Fibroblast of upper back skin (primary cell): ENCODE data around the gene TSHZ2.

Experiments
- DNase-seq: peaks from one replicate; pipeline ENCODE4 v3.0.0-alpha.2; 2013

TSHZ2 gene

GRCh38 chr20:53174454-53174853, 202.3 kb downstream of the TSHZ2 start:
- no peak for DNase-seq

- DNase-seq = no peak
Measured at GRCh38 chr20:53175135-53175780, 203.1 kb downstream of the TSHZ2 start.

- DNase-seq = no peak
Measured at GRCh38 chr20:53176134-53176533, 204.0 kb downstream of the TSHZ2 start.

- no peak for DNase-seq
Measured at GRCh38 chr20:53177687-53178086, 205.5 kb downstream of the TSHZ2 start.

- no peak for DNase-seq
Measured at GRCh38 chr20:53179749-53180148, 207.6 kb downstream of the TSHZ2 start.

- no peak for DNase-seq
Measured at GRCh38 chr20:53180928-53181362, 208.8 kb downstream of the TSHZ2 start.

GRCh38 chr20:53181866-53182376, 209.8 kb downstream of the TSHZ2 start:
- DNase-seq = no peak

GRCh38 chr20:53183181-53183580, 211.0 kb downstream of the TSHZ2 start:
- no peak for DNase-seq

- DNase-seq = no peak
Measured at GRCh38 chr20:53186635-53187034, 214.5 kb downstream of the TSHZ2 start.

GRCh38 chr20:53187392-53188068, 215.4 kb downstream of the TSHZ2 start:
- DNase-seq = peak; percentile 48

- DNase-seq = no peak
Measured at GRCh38 chr20:53190225-53190624, 218.1 kb downstream of the TSHZ2 start.

GRCh38 chr20:53191957-53192356, 219.8 kb downstream of the TSHZ2 start:
- DNase-seq = no peak

- DNase-seq = no peak
Measured at GRCh38 chr20:53194306-53195290, 222.4 kb downstream of the TSHZ2 start.

GRCh38 chr20:53195876-53196610, 223.9 kb downstream of the TSHZ2 start:
- DNase-seq = peak; percentile 53

GRCh38 chr20:53201588-53201987, 229.4 kb downstream of the TSHZ2 start:
- no peak for DNase-seq

- DNase-seq = peak; percentile 24
Measured at GRCh38 chr20:53202777-53203176, 230.6 kb downstream of the TSHZ2 start.

- no peak for DNase-seq
Measured at GRCh38 chr20:53205046-53205445, 232.9 kb downstream of the TSHZ2 start.

GRCh38 chr20:53208110-53208832, 236.1 kb downstream of the TSHZ2 start:
- no peak for DNase-seq

GRCh38 chr20:53210041-53210440, 237.9 kb downstream of the TSHZ2 start:
- DNase-seq = no peak

- DNase-seq = no peak
Measured at GRCh38 chr20:53210931-53211330, 238.8 kb downstream of the TSHZ2 start.

- DNase-seq = no peak
Measured at GRCh38 chr20:53212018-53212417, 239.9 kb downstream of the TSHZ2 start.

GRCh38 chr20:53214392-53214791, 242.2 kb downstream of the TSHZ2 start:
- DNase-seq = no peak
